Prostate gland (tissue), 2 donors: Measurements from ENCODE around the gene TRABD. TPM values are rescaled to one million over a fixed set of nuclear protein-coding genes. Genes with fewer than 3 reads are reported as not detected.

Experiments used
- DNase-seq: peaks from one replicate; pipeline ENCODE4 v3.0.0-alpha.2; 2019; ENCODE audit warnings: low spot score
- H3K27ac ChIP-seq, 2 donors: fragments of 200-600 bp; sonication (generic); 2 replicates each; pipeline ENCODE4 v1.5.1; 2017 to 2019
- H3K27me3 ChIP-seq: fragments of 200-600 bp; sonication (generic); replicated peaks from 2 replicates; pipeline ENCODE4 v1.5.1; 2019; ENCODE audit not compliant: insufficient read depth
- H3K36me3 ChIP-seq, 2 donors: fragments of 200-600 bp; sonication (generic); 1 replicate in 1 of 2; 2 replicates in 1 of 2; pipeline versions ENCODE4 v1.5.1 to v1.8.1; 2017 to 2019
- H3K4me1 ChIP-seq: fragments of 200-600 bp; sonication (generic); replicated peaks from 2 replicates; pipeline ENCODE4 v1.5.1; 2019
- H3K4me3 ChIP-seq, 2 donors: fragments of 200-600 bp; sonication (generic); 2 replicates each; pipeline ENCODE4 v1.5.1; 2017 to 2019
- H3K9me3 ChIP-seq: fragments of 200-600 bp; sonication (generic); 2 replicates; pipeline ENCODE4 v1.5.1; 2017
- POLR2A ChIP-seq: fragments of 450-650 bp; IDR thresholded peaks from one replicate; pipeline ENCODE4 v1.6.1; 2016; ENCODE audit warnings: antibody characterized with exemption, mild to moderate bottlenecking
- POLR2AphosphoS5 ChIP-seq: sonication (generic); formaldehyde crosslinking; IDR thresholded peaks from one replicate; pipeline ENCODE4 v1.6.1; 2017; ENCODE audit warnings: antibody characterized with exemption
- WGBS: methylation state at CpG from one replicate; pipeline ENCODE4 v1.1.5; 2018; 5-methylcytosine and 5-hydroxymethylcytosine counted together
- intact Hi-C: fragments of 100-400 bp; cut with DNase I; formaldehyde crosslinking; loops from one replicate; pipeline ENCODE4 v1.14.2; 2022
- total RNA-seq, 2 donors: library from RNA; depleted of rRNA; stranded (reverse); fragments of >200 nt; gene quantifications; one replicate each; pipeline ENCODE4 v1.1.0, GENCODE V29; 2016
- TF ChIP-seq, protein P1 (sequence below), 4 experiments: fragments of 200-600 bp in 2 of 4; fragments of 450-650 bp in 2 of 4; sonication (generic) in 2 of 4; IDR thresholded peaks; 1 replicate in 3 of 4; 2 replicates in 1 of 4; pipeline ENCODE4 v1.5.1; 2016 to 2019; ENCODE audit warnings: antibody characterized with exemption in 4 of 4, mild to moderate bottlenecking in 2 of 4, moderate library complexity in 2 of 4

The TRABD gene
- total RNA-seq, 2 donors from 2014 or later: 39.1 to 43.1 TPM

DNA sequence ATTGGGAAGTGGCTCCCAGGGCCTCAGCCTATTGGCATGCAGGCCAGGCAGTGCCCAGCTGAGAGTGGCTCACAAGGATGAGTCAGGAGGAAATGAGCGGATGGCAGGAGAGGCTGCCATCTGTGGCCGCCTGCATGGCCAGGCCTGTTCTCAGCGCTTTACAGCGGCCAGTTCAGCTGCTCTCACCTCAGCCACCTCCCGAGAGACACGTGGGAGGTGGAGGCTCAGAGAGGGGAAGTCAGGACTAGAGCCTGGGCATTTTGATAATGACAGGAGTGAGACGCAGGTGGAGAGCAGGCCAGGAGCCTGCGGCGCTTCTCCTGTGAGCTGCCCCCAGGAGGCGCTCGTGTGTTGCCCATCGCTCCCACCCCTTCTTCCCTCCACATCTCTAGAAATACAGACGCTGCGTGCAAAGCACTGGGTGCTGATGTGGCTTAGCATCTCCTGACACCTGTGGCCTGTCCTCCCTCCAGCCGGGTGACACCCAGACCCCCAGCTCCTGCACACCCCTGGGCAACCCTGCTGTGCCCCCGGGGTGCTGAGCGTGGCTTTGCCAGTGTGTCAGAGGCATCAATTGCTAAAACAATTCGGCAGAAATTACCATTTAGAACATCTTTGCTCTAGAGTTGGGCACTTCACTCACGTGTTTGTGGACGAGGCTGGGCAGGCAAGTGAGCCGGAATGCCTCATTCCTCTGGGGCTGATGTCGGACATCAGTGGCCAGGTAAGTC lies 36.6 kb upstream of the TRABD start:
- Histone ChIP-seq H3K36me3 (no peaks in the 10 kb centered on the region), H3K4me1 (no peaks in the 10 kb centered on the region), H3K9me3 (no peaks in the 10 kb centered on the region), H3K27ac (no peak overlapping the region), H3K4me3 (no peak overlapping the region), H3K27me3 (no peaks in the 10 kb centered on the region)
- TF ChIP-seq POLR2AphosphoS5 (peak; percentile 42), POLR2A (no peak)
- TF ChIP-seq, protein P1, sequence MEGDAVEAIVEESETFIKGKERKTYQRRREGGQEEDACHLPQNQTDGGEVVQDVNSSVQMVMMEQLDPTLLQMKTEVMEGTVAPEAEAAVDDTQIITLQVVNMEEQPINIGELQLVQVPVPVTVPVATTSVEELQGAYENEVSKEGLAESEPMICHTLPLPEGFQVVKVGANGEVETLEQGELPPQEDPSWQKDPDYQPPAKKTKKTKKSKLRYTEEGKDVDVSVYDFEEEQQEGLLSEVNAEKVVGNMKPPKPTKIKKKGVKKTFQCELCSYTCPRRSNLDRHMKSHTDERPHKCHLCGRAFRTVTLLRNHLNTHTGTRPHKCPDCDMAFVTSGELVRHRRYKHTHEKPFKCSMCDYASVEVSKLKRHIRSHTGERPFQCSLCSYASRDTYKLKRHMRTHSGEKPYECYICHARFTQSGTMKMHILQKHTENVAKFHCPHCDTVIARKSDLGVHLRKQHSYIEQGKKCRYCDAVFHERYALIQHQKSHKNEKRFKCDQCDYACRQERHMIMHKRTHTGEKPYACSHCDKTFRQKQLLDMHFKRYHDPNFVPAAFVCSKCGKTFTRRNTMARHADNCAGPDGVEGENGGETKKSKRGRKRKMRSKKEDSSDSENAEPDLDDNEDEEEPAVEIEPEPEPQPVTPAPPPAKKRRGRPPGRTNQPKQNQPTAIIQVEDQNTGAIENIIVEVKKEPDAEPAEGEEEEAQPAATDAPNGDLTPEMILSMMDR (IDR thresholded peaks at IDR 0.05): peak in 3 of 4 experiments; percentile 70 to 89 (median 84)
- intact Hi-C loops: no loop called here
- peak; percentile 59 for DNase-seq
- WGBS: 43% methylated on average over 22 of the region's 22 CpGs

DNA sequence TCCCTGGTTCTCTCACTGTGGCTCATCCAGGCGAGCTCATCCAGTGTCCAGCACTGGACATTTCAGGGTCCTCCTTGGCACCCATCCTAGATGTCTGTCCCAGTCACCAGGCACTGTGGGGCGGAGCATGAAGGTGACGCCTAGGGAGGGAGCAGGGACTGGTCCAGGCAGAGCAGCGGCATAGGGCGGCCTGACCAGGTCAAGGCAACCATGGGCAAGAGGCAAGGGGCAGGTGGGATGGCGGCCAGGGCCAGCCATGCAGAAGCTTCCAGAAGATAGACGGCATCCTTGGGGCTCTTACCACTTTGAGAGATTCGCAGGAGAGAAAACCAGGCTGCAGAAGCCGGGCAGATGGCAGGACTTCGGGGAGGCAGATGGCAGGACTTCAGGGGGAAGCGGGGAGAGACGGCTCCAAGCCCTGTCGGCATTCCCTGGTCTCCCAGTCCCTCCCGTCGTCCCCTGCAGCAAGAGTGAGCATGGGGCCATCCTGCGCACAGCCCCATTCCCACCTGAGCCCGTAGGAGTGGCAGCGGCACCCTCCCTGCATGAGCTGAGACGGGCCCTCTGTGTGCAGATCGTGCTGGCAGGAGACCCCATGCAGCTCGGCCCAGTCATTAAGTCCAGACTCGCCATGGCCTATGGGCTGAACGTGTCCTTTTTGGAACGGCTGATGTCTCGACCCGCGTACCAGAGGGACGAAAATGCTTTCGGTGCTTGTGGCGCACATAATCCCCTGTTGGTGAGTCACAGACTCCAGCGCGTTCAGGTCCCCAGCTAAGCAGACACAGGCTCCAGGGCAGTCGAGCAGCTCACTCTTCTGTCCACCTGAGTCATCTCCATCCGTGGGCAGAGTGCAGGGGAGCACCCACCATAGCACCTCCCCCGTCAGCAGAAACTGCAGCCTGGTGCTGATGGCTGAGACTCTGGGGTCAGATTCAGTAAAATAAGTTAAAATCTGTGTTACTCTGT lies 35.3 kb upstream of the TRABD start:
- no peaks in the 10 kb centered on the region for H3K4me1 ChIP-seq
- 89% methylated on average over 30 of the region's 35 CpGs for WGBS
- no peaks in the 10 kb centered on the region for H3K9me3 ChIP-seq
- intact Hi-C loops: no loop called here
- DNase-seq: no peak
- no peaks in the 10 kb centered on the region for H3K36me3 ChIP-seq
- H3K4me3 ChIP-seq: no peak overlapping the region
- no peak overlapping the region for H3K27ac ChIP-seq
- no peaks in the 10 kb centered on the region for H3K27me3 ChIP-seq
- no peak for TF ChIP-seq POLR2AphosphoS5
- TF ChIP-seq, protein P1 (IDR thresholded peaks at IDR 0.05): no peak
- no peak for TF ChIP-seq POLR2A

DNA sequence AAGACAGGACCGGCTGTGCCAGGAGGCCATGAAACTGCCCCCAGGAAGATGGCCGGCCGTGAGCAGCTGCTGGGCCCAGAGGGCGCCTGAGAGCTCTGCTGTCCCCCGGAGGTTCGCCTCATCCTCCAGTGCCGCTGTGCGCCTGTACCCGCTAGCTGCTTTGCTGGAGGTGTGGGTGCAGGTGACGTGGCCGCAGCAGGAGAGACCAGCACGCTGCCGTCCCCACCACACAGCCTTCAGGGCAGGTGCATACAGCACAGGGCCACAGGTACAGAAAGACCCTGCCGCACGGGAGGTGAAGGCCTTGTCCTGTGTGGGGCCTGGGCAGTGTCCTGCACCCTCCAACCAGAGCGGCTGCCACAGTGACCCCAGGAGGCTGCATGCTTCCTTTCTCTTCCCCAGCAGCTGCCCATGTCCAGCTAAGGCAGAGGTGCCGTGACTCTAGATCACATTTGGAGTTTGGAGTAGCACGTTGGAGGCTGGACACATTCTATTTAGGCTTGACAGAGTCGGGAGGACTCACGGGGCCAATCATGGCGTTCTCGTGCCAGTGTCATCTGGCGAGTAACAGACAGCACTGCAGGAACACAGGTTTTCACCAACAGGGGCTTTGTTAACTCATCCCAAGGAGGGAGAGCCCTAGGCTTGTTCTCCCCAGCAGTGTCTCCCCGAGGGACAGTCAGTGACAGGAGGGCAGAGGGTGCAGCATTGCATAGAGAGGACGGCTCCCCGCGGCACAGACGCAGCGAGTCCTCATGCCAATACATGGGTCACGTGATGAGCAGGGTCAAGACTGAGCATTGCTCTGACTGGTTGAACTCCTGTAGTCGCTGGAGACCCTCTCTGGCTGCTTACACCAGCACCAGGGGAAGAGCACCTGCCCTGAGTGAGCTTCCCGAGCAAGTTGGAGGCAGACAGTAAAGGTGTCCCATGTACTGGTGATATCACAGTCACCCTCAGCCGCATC lies 33.9 kb upstream of the TRABD start:
- H3K9me3 ChIP-seq: no peaks in the 10 kb centered on the region
- H3K4me1 ChIP-seq: no peaks in the 10 kb centered on the region
- no peaks in the 10 kb centered on the region for H3K36me3 ChIP-seq
- DNase-seq: no peak
- no peak overlapping the region for H3K27ac ChIP-seq
- no peaks in the 10 kb centered on the region for H3K27me3 ChIP-seq
- 84% methylated on average over 23 of the region's 33 CpGs for WGBS
- TF ChIP-seq POLR2A: no peak
- TF ChIP-seq, protein P1 (IDR thresholded peaks at IDR 0.05): no peak
- TF ChIP-seq POLR2AphosphoS5: no peak
- no peak overlapping the region for H3K4me3 ChIP-seq
- intact Hi-C loops: no loop called here

DNA sequence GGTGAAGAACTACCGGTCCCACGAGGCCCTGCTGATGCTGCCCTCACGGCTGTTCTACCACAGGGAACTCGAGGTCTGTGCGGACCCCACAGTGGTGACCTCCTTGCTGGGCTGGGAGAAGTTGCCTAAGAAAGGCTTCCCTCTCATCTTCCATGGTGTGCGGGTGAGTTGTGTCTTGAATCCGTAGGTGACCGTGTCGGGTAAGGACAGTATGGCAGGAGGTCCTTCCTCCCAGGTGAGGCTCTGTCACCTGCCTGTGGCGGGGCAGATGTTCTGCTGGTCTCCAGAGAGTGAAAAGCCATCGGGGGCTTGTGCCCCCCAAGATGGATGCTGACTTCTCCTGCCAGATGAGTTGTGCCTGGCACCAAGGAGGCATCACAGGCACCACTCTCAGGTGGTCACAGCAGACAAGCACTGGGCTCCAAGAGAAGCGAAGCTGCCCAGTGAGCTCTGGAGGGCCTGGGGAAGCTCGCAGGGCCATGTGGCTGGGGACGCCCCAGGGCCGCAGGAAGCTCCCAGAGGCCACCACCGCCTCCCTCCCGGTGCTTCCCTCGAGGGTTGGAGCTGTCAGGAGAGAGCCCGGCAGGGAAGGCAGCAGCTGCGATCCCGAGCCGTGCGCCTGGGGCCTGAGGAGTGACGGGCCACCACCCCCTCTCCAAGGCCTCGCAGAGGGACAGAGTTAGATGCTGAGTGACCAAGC lies 32.5 kb upstream of the TRABD start:
- intact Hi-C loops: no loop called here
- 90% methylated on average over 21 of the region's 25 CpGs for WGBS
- H3K36me3 ChIP-seq: no peaks in the 10 kb centered on the region
- H3K27me3 ChIP-seq: no peaks in the 10 kb centered on the region
- DNase-seq: no peak
- no peaks in the 10 kb centered on the region for H3K9me3 ChIP-seq
- H3K27ac ChIP-seq: no peak overlapping the region
- TF ChIP-seq POLR2AphosphoS5: no peak
- no peak for TF ChIP-seq POLR2A
- TF ChIP-seq, protein P1 (IDR thresholded peaks at IDR 0.05): no peak
- H3K4me3 ChIP-seq: no peak overlapping the region
- no peaks in the 10 kb centered on the region for H3K4me1 ChIP-seq
